Dermis lymphatic vessel endothelial cell (primary cell): ENCODE data around the gene HYAL2. TPM values are rescaled to one million over a fixed set of nuclear protein-coding genes. Genes with fewer than 3 reads are reported as not detected.

Source experiments
- total RNA-seq: library from RNA; depleted of rRNA; stranded (reverse); fragments of >200 nt; gene quantifications from 2 replicates; pipeline ENCODE4 v1.2.1, GENCODE V29; 2014

The HYAL2 gene, protein sequence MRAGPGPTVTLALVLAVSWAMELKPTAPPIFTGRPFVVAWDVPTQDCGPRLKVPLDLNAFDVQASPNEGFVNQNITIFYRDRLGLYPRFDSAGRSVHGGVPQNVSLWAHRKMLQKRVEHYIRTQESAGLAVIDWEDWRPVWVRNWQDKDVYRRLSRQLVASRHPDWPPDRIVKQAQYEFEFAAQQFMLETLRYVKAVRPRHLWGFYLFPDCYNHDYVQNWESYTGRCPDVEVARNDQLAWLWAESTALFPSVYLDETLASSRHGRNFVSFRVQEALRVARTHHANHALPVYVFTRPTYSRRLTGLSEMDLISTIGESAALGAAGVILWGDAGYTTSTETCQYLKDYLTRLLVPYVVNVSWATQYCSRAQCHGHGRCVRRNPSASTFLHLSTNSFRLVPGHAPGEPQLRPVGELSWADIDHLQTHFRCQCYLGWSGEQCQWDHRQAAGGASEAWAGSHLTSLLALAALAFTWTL
- total RNA-seq, result 413 and 447 TPM in 2 replicates

DNA sequence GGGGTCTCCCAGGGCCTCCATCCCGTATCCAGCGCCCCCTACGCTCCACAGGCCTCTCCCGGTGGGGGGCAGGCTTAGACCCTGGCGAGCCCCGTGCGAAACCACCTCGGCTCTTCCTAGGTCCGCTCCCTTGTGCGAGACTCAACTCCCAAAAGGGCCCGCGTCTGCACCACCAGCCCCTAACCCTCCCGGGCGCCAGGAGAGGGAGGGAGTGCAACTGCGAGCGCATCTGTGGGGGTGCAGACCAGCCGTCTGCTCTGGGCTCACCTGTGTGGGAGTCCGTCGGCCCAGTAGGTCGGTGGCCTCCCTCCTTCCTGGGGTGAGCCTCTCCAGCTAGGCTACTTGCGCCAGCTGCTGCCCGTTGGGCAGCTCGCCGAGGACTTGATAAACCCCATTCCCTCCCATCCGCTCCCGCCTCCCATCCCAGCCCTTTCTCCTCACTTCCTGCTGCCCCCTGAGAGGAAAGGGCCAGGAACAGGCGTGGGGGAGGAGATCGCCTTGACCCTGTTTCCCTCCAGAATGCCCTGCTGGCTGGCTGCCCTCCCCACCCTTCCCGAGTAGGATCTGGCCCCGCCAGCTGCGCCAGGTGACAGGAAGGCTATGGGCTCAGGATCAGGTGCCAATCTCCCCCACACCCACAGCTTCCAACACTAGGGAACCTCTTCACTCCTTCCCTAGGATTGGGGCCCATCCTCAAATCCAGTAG lies at the start of gene HYAL2:
Gene HYAL2, minus strand, starts transcription at position 360 of the 706 bp plus-strand sequence. CDS start 2,256 bp downstream, outside the sequence.

GRCh38 chr3:50358911-50359759 lies 36.6 kb upstream of the HYAL2 start, which contains the start of gene TMEM115:
Gene TMEM115, minus strand, starts transcription at chr3:50359521. Its CDS starts 458 bp downstream, at chr3:50359063.

GRCh38 chr3:50350527-50351322 lies 28.2 kb upstream of the HYAL2 start, which contains the start of the genes CYB561D2 and NPRL2:
Gene CYB561D2, plus strand, starts transcription at chr3:50350862. Its CDS starts 572 bp downstream, at chr3:50351434.
Gene NPRL2, minus strand, starts transcription at chr3:50350775. Its CDS starts 123 bp downstream, at chr3:50350652.

DNA sequence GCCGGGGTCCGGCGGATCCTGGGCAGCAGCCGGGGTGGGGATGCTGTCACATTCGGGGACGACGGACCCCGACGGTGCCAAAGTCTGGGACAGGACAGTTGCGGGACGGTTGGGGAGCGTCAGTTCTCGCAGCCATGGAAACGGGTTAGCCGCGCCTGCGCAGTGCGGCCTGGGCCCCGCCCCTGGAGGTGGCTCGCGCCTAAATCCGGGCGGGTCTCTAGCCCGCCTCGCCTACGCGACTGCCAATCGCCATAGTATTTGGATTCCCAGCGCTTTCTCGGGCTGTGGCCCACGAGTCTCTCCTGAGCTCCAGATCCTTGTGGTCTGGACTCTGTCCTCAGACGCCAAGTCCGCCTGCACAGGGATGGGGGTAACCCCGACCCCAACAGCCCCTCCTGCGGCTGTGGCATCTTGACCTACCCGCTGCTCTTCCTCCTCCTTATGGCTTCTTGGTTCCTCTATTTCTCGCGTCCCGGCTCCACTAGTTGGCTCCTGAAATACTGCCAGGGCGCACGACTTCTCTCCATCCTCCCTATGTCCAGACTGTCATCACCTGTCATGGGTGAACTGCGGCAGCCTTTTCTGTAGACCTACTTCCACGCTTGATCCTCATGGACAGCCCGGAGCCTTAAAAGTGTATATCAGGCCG lies 23.2 kb upstream of the HYAL2 start, which contains the start of gene ZMYND10:
Gene ZMYND10, minus strand, starts transcription at position 147 of the 649 bp plus-strand sequence. CDS start 153 bp downstream, outside the sequence.

GRCh38 chr3:50340448-50341329 lies 18.1 kb upstream of the HYAL2 start, which contains the start of gene RASSF1:
Gene RASSF1, minus strand, starts transcription at chr3:50340836. Its CDS starts 31 bp downstream, at chr3:50340805.

DNA sequence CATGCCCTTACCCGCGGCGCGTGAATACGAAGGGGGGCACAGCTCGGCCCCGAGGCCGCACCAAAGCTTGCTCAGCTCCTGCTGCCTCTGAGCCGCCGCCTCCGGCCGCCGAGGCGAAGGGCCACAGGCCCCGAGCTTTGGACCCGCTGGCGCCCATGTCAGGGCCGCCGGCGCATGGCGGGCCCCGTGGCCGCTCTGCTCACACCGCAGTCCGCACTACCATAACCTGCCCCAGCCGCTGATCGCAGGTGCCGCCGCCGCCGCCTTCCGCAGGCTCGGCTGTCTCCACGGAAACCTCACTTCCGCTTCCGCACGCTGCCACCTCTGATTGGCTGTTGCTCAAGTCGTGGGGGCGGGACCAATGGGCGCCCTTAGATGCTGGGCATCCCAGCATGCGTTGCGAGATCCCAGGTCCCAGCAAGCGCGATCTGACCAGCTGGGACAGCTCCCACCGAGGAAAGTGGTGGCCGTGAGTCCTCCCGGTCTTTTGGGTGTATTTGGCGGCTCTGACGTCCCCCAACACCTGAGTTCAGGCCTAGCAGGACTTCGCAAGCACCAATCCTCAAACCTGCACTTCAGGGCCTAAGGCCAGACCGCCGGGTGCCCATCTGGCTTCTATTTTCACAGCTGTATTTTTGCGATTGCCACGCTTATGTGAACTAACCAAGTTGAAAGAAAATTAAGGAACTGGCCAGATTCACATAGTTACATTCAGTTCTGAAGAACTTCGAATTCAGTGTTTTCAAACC lies 5.6 kb upstream of the HYAL2 start, which contains the start of gene TUSC2:
Gene TUSC2, minus strand, starts transcription at position 281 of the 749 bp plus-strand sequence. Its CDS starts 124 bp downstream, at position 157.

DNA sequence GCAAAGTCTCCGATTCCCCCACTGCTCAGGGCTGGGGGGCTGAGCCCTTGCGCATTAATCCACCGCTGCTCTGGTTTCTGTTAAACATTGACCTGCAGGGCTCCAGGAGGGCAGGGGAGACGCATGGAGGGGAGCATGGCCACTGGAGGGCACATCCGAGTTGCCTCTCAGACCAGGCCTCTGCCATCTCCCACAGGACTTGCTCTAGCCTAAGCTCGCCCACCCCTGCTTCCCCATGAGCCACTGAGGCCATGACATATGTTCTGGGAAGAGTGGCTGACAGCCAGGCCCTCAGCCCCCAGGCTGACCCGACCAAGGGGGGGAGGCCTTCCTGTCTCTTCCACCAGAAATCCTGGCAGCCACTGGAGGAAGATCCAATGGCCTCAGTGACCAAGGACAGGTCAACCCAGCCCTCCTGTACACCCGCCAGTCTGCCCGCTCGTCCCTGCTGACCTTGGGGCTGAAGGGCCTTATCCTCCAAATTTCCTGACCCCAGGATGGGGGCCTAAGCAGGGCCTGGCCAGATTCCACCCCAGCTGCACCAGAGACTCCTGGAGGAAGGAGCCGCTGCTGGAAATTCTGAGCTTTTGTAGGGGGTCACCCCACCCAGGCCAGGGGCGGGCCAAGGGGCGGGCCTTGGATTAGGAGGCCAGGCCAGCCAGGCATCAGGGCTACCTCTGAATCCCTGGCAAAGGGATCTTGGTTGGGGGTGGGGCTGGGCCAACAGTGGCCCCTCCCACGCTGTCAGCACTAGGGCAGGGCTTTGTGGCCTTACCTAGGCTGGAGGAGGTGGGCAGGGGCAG lies 19.3 kb downstream of the HYAL2 start, which contains the start of gene HYAL1:
Gene HYAL1, minus strand, starts transcription at position 562 of the 803 bp plus-strand sequence. CDS start 618 bp downstream, outside the sequence.

DNA sequence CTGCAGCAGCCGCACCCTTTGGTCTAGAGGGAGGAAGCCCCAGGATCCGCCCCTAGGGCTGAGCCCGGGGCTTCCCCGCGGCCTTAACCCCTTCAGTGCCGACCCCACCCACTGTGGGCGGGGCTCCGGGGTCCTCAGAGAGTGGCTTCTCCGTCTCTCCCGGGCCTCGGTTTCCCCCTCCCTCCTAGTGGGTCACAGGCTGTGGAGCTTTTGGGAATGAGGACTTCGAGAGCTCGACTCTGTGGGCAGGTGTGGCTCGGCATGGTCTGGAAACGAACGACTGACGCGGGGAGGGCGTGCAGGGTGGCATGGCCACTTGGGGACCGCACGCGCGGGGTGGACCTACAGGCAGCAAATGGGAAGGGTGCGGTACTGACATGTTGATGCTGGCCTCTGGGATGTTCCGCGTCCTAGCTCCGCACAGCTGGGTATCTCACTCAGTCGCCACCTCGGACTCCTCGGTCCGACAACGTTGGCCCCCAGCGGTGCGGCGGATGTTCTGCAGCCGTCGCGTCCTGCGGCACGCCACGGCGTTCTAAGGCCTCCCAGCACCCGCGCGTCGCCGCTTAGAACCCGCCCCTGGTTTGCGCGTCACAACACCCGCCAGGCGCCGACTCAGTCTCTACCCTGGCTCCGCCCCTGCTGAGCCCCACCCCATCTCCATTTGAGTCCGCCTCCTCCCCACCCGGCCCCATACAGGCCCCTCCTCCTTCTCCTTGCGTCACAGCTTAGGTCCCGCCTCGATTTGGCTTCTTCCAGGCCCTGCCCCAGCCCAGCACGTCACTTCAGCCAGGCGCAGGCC lies 23.5 kb downstream of the HYAL2 start, which contains the start of the genes HYAL3 and NAA80:
Gene HYAL3, minus strand, starts transcription at position 570 of the 802 bp plus-strand sequence. CDS start 3,803 bp downstream, outside the sequence.
Gene NAA80, minus strand, starts transcription at position 570 of the 802 bp plus-strand sequence. CDS start 1,942 bp downstream, outside the sequence.

DNA sequence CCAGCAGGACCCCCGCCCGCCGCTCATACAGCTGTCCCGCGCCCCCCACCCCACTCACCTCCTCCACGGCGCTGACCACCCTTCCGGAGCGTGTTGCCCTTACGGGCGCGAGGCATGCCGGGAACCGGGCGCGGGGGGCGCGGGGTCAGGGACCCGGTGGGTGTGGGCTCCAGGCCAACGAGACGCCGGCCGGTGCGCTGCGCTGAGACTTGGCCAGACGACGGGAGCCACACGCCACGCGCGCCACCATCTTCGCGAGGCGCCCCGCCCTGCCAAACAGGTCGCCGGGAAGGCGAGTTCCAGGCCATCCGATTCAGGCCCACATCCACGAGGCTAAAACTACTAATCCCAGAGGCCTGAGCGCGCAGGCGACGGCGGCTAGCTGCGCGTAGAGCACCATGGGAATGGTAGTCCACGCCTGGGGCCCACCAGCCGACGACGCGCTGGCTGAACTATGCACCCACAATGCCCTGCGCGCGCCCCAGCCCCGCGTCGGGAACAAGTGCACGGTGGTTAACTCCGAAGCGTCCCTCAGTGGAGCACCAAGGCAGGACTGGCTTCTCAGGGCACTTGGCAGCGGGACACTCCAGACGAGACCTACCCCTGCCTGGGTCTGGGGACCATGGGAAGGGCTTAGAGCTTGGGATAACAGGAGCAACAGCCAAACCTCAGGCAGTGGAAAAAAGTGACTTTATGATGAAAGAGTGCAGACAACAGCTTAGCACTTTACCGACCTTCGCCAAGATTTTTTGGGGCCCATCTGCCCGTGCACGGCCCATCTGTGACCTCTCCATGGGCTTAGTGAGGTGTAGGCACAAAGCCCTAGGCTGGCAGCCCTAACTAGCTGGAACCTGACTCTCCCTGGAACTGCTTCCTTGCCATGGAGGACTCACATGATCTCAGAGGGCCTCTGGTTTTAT lies 30.1 kb downstream of the HYAL2 start, which contains the start of gene IFRD2:
Gene IFRD2, minus strand, starts transcription at position 271 of the 920 bp plus-strand sequence. Its CDS starts 155 bp downstream, at position 116.

DNA sequence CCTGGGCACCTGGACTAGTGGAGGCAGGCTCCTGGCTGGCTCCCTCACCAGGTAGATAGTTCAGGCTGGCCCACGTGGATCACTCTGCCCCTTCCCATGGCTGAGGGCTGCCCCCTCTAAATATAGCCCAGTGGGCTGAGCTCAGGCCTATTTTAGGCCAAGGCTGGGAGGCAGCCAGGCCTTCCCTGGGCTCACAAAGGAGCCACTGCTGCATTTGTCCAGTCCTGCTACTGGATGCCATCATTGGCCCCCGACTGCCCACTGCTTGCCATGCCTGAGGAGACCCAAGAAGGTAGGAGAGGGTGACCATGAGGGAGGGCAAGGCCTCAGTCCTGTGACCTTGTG lies 43.7 kb downstream of the HYAL2 start, which contains the start of gene LSMEM2:
Gene LSMEM2, plus strand, starts transcription at position 208 of the 345 bp plus-strand sequence. Its CDS starts 27 bp downstream, at position 235.

DNA sequence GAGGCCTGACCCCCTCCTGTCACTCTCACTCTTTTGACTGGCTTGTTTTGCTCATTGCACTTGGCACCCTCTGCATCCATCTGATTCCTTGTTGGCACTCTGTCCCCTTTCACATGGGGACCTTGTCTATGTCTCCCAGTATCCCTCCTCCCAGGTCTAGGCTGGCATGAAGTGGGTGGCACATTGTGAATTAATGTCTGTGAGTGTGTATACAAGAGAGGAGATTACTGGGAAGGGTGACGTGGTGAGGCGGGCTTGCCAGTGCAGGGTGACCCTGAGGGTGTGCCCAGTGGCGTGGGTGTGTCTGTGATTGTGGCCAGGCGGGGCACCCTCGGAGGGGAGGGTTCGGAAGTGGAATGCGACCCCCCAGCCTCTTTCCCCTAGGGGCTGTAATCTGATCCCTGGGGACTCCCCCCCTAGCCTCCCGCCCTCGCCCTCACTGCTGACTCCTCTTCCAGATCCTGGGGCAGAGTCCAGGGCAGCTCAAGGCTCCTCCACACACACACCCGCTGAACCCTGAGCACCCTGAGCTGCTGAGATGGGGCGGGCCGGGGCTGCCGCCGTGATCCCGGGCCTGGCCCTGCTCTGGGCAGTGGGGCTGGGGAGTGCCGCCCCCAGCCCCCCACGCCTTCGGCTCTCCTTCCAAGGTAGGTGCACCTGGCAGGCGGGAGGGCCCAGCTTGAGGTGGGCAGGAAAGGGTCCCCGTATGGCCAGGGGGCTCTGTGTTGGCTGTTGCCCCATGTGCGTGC lies 53.7 kb downstream of the HYAL2 start, which contains the start of gene SEMA3B:
Gene SEMA3B, plus strand, starts transcription at position 445 of the 749 bp plus-strand sequence. Its CDS starts 94 bp downstream, at position 539.

